OCI-LY7 (cell line): ENCODE measurements around the gene CRYBA4. TPM values are rescaled to one million over a fixed set of nuclear protein-coding genes. Genes with fewer than 3 reads are reported as not detected.

ENCODE experiments used
- BruUV-seq: library from RNA; stranded (reverse); fragments of 400-500 nt; replicated peaks from 2 replicates; lab custom pipeline; 2021; lab: Mats Ljungman, UMichigan
- CTCF ChIA-PET: fragments of 300-600 bp; sonication (Branson Sonifier 250); formaldehyde crosslinking; loops from one replicate; lab custom pipeline; 2022; ENCODE audit warnings: antibody characterized with exemption; ENCODE audit not compliant: unreplicated experiment; lab: Charles Lee
- POLR2A ChIA-PET: fragments of 300-600 bp; sonication (Branson Sonifier 250); formaldehyde crosslinking; loops from one replicate; lab custom pipeline; 2022; ENCODE audit warnings: antibody characterized with exemption; lab: Charles Lee
- DNase-seq: peaks from one replicate; pipeline ENCODE4 v3.0.0-alpha.2; 2015; ENCODE audit warnings: low spot score
- H2AFZ ChIP-seq: fragments of 200-600 bp; sonication (generic), shearing (Covaris generic); 2 replicates; pipeline ENCODE4 v1.6.1; 2014; ENCODE audit warnings: mild to moderate bottlenecking, antibody characterized with exemption, low read length, moderate library complexity
- H3K27ac ChIP-seq: fragments of 200-600 bp; sonication (generic); 2 replicates; pipeline ENCODE4 v1.5.1; 2014; ENCODE audit warnings: mixed run types, low read depth, mild to moderate bottlenecking, moderate library complexity, low read length, inconsistent platforms; ENCODE audit not compliant: poor library complexity, severe bottlenecking
- H3K36me3 ChIP-seq: fragments of 200-600 bp; sonication (generic); 2 replicates; pipeline ENCODE4 v1.6.1; 2014; ENCODE audit warnings: mild to moderate bottlenecking, antibody characterized with exemption, low read length, moderate library complexity, mixed read lengths; ENCODE audit not compliant: insufficient read depth
- H3K4me1 ChIP-seq: fragments of 200-600 bp; sonication (generic); 2 replicates; pipeline ENCODE4 v1.5.1; 2014; ENCODE audit warnings: mild to moderate bottlenecking, low read length; ENCODE audit not compliant: insufficient read depth, poor library complexity, severe bottlenecking
- H3K4me2 ChIP-seq: fragments of 200-600 bp; sonication (generic); 2 replicates; pipeline ENCODE4 v1.6.1; 2014; ENCODE audit warnings: mild to moderate bottlenecking, low read length
- H3K4me3 ChIP-seq: fragments of 200-600 bp; sonication (generic); 2 replicates; pipeline ENCODE4 v1.5.1; 2014; ENCODE audit warnings: mild to moderate bottlenecking, low read depth, low read length; ENCODE audit not compliant: poor library complexity, severe bottlenecking
- H3K79me2 ChIP-seq: fragments of 200-600 bp; sonication (generic); 2 replicates; pipeline ENCODE4 v1.6.1; 2016; ENCODE audit warnings: low read depth, mild to moderate bottlenecking, low read length, moderate library complexity, mixed read lengths; ENCODE audit not compliant: insufficient read depth
- H3K9me2 ChIP-seq: fragments of 200-600 bp; sonication (generic); 2 replicates; pipeline ENCODE4 v1.6.1; 2016; ENCODE audit warnings: mild to moderate bottlenecking, low read length, mixed read lengths; ENCODE audit not compliant: insufficient read depth
- H3K9me3 ChIP-seq: fragments of 200-600 bp; sonication (generic); 2 replicates; pipeline ENCODE4 v1.6.1; 2014; ENCODE audit warnings: mild to moderate bottlenecking, mixed run types, low read length, mixed read lengths
- H4K20me1 ChIP-seq: fragments of 200-600 bp; sonication (generic); 2 replicates; pipeline ENCODE4 v1.6.1; 2014; ENCODE audit warnings: mild to moderate bottlenecking, antibody characterized with exemption, low read length, moderate library complexity, mixed read lengths; ENCODE audit not compliant: insufficient read depth
- CTCF ChIP-seq: fragments of 200-600 bp; sonication (generic); conservative IDR thresholded peaks from 2 replicates; pipeline ENCODE4 v1.5.1; 2014; ENCODE audit warnings: mild to moderate bottlenecking, antibody characterized with exemption, low read length, moderate library complexity, mixed read lengths
- EZH2phosphoT487 ChIP-seq: fragments of 200-600 bp; sonication (generic); IDR thresholded peaks from 2 replicates; pipeline ENCODE4 v1.6.1; 2018; ENCODE audit warnings: low read depth, borderline replicate concordance, mild to moderate bottlenecking, mixed run types, antibody characterized with exemption, low read length, moderate library complexity, mixed read lengths
- intact Hi-C: fragments of 100-400 bp; cut with micrococcal nuclease; formaldehyde crosslinking; loops from one replicate; pipeline ENCODE4 v1.10.0; 2022; ENCODE audit not compliant: unreplicated experiment
- total RNA-seq, 2 experiments: library from RNA; depleted of rRNA in 1 of 2; stranded (reverse); fragments of >200 nt in 1 of 2; shearing (Covaris generic) in 1 of 2; gene quantifications; 2 replicates each; pipeline ENCODE4 v1.2.3, GENCODE V29; 2014 to 2022

The CRYBA4 gene
- total RNA-seq, 2 experiments from 2014 or later, result not detected

- H3K36me3 ChIP-seq, result no peaks in the 10 kb centered on the region
- no TSS peak for BruUV-seq
- H3K4me2 ChIP-seq, result peak overlapping the region; percentile 88
- H3K27ac ChIP-seq, result peak overlapping the region; percentile 95
- intact Hi-C loops, result no loop called here
- no peaks in the 10 kb centered on the region for H3K9me3 ChIP-seq
- peak; percentile 89 for DNase-seq
- no peaks in the 10 kb centered on the region for H4K20me1 ChIP-seq
- ChIA-PET POLR2A (interaction anchor here (0.6 to 5.1 kb wide), 8 partner anchors 9 to 275 kb away, joined by 3 to 61 read pairs (median 4); no protein-coding TSS in a partner anchor), CTCF (interaction anchor here (1.1 kb wide), 1 partner anchor 9 kb away, joined by 3 read pairs; no protein-coding TSS in a partner anchor)
- no peaks in the 10 kb centered on the region for H3K9me2 ChIP-seq
- peak overlapping the region; percentile 29 for H2AFZ ChIP-seq
- H3K79me2 ChIP-seq, result no peaks in the 10 kb centered on the region; the same call in 1 of the 2 replicates
- TF ChIP-seq EZH2phosphoT487 (no peak), CTCF (no peak)
- H3K4me3 ChIP-seq, result peak overlapping the region; percentile 66
- peaks cover 95% of the 10 kb centered on the region for H3K4me1 ChIP-seq
Observed at GRCh38 chr22:26663374-26663923, 41.7 kb downstream of the CRYBA4 start.

- peaks cover 95% of the 10 kb centered on the region for H3K4me1 ChIP-seq
- no peaks in the 10 kb centered on the region for H3K36me3 ChIP-seq
- H2AFZ ChIP-seq, result no peak overlapping the region
- BruUV-seq, result no TSS peak
- H4K20me1 ChIP-seq, result no peaks in the 10 kb centered on the region
- no peaks in the 10 kb centered on the region for H3K9me2 ChIP-seq
- DNase-seq, result no peak
- TF ChIP-seq EZH2phosphoT487 (no peak), CTCF (peak; percentile 20; the same call in 1 of the 2 replicates)
- H3K27ac ChIP-seq, result no peak overlapping the region
- intact Hi-C loops, result no loop called here
- no peaks in the 10 kb centered on the region; the same call in 1 of the 2 replicates for H3K79me2 ChIP-seq
- H3K4me2 ChIP-seq, result 0 out of 2 replicates have a peak overlapping the region, but pooled peaks have one; percentile 88
- no peaks in the 10 kb centered on the region for H3K9me3 ChIP-seq
- ChIA-PET CTCF (no interaction called here), POLR2A (interaction anchor here (1.4 kb wide), 1 partner anchor 8 kb away, joined by 8 read pairs; no protein-coding TSS in a partner anchor)
- H3K4me3 ChIP-seq, result no peak overlapping the region
Observed at GRCh38 chr22:26665813-26666231, 44.1 kb downstream of the CRYBA4 start.

- no peak overlapping the region for H3K4me3 ChIP-seq
- H4K20me1 ChIP-seq, result no peaks in the 10 kb centered on the region
- DNase-seq, result no peak
- no peak for TF ChIP-seq CTCF
- TF ChIP-seq EZH2phosphoT487, result no peak
- CTCF ChIA-PET, result interaction anchor here (0.6 to 0.9 kb wide), 2 partner anchors 8 to 171 kb away, joined by 3 read pairs; no protein-coding TSS in a partner anchor
- intact Hi-C loops, result no loop called here
- H3K4me1 ChIP-seq, result peaks cover 95% of the 10 kb centered on the region
- H3K4me2 ChIP-seq, result no peak overlapping the region
- no peak overlapping the region for H3K27ac ChIP-seq
- H3K36me3 ChIP-seq, result no peaks in the 10 kb centered on the region
- H3K79me2 ChIP-seq, result no peaks in the 10 kb centered on the region; the same call in 1 of the 2 replicates
- no peaks in the 10 kb centered on the region for H3K9me3 ChIP-seq
- no peak overlapping the region for H2AFZ ChIP-seq
- POLR2A ChIA-PET, result interaction anchor here (1.0 kb wide), 1 partner anchor 184 kb away, joined by 3 read pairs; no protein-coding TSS in a partner anchor
- no peaks in the 10 kb centered on the region for H3K9me2 ChIP-seq
- BruUV-seq, result no TSS peak
Observed at GRCh38 chr22:26667140-26667539, 45.4 kb downstream of the CRYBA4 start.
